GM21737 (cell line): ENCODE results near the gene TNFRSF9.
"Not testable (repeated sequence)": the region's sequence is repeated elsewhere in the genome, so short reads cannot be mapped to it uniquely, and the experiment has no call there.

Experiments
- ATAC-seq: cut with Tn5 transposase; IDR thresholded peaks from one replicate; pipeline ENCODE4 v1.9.1; 2021; ENCODE audit warnings: mild to moderate bottlenecking, moderate library complexity; ENCODE audit not compliant: unreplicated experiment

Gene TNFRSF9

GRCh38 chr1:7921796-7922195 is 18.8 kb downstream of the TNFRSF9 start:
- no peak for ATAC-seq

GRCh38 chr1:7919880-7920279 is 20.8 kb downstream of the TNFRSF9 start:
- no peak for ATAC-seq

- ATAC-seq, result not testable (repeated sequence)
Measured at GRCh38 chr1:7917971-7918370, 22.7 kb downstream of the TNFRSF9 start.

- ATAC-seq, result no peak
Measured at GRCh38 chr1:7916501-7916830, 24.2 kb downstream of the TNFRSF9 start.

- no peak for ATAC-seq
Measured at GRCh38 chr1:7915826-7916500, 24.7 kb downstream of the TNFRSF9 start.

DNA sequence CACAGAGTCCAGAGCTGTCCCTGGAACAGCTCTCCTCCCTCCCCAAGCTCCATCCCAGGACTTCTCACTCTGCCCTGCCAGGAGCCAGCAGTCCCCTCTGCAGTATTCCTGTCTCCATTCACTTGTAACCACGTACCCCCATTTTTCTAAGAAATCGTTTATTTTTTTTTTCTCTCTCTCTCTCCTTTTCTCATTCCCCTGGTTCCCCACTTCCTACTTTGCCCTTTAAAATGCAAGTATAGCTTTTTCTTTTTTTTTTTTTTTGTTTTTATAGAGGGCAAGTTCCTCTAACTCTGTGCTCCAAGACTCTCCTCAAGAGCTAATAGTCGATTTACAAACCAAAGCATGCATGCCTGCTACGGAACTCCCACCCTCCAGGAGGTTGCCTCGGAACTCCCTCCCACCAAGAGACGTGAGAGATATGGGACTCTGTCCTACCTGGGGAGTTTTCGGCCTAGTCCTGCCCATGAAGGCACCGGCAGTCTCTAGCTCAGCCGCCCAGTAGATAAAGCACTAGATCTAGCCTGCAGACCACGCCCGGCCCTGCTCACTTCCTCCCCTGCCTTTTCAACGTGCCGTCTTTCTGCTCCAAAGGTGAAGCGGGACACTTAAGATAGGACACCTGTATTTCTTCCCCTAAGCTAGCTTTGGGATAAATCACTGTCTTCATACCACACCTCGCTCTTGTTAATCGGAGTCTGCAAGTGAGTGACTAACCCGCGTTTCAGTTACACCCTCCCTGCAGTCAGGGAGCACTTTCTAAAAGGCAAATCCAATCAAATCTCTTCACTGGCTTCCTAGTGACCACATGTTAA is 27.7 kb downstream of the TNFRSF9 start:
- ATAC-seq, result no peak

DNA sequence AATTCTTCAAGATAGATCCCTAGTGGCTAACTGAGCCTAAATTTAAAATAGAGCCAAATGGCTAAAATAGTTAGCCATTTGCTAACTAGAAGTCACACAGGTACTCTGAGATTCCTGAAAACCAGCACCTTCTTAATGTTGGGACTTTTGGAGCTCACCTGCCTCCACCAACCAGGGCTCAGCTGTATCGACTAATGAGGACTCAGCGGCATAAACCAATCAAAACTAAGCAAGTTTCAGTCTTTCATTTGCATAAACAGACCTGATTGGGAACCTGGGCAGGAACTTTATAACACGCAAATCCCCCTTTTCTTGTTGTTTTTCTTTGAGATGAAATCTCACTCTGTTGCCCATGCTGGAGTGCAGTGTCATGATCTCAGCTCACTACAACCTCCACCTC is 28.5 kb downstream of the TNFRSF9 start:
- no peak for ATAC-seq

DNA sequence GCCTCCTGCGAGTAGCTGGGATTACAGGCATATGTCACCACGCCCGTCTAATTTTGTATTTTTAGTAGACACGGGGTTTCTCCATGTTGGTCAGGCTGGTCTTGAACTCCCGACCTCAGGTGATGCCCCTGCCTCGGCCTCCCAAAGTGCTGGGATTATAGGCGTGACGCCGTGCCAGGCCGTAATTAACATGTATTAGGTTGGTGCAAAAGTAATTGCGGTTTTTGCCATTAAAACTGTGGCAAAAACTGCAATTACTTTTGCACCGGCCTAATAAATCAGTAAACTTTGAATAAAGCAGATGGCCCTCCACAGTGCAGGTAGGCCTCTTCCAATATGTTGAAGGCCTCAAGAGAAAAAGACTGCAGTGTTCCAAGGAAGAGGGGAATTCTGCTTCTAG is 35.4 kb downstream of the TNFRSF9 start:
- ATAC-seq, result no peak

- no peak for ATAC-seq
Measured at GRCh38 chr1:7902478-7903085, 38.1 kb downstream of the TNFRSF9 start.

- no peak for ATAC-seq
Measured at GRCh38 chr1:7899741-7900140, 40.9 kb downstream of the TNFRSF9 start.

- ATAC-seq, result no peak
Measured at GRCh38 chr1:7898962-7899361, 41.7 kb downstream of the TNFRSF9 start.

DNA sequence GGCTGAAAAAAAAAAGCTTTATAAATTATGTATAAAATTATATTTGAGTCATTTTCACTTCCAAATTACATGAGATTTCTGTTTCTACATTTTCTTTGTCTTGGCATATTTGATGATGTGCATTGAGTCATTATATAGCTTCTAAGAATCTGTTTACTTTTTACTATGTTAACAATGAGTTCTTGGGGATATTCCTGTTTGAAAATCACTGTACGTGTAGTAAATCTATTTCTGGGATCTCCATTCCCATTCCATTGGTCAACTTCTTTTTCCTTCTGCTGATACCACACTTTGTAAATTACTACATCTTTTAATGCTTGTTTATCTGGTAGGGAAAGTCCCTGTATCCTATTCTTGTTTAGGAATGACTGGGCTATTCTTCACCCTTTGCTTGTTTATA is 43.6 kb downstream of the TNFRSF9 start:
- ATAC-seq, result no peak

GRCh38 chr1:7893529-7894180 is 47.0 kb downstream of the TNFRSF9 start:
- ATAC-seq, result no peak

- no peak for ATAC-seq
Measured at GRCh38 chr1:7891804-7892203, 48.8 kb downstream of the TNFRSF9 start.

DNA sequence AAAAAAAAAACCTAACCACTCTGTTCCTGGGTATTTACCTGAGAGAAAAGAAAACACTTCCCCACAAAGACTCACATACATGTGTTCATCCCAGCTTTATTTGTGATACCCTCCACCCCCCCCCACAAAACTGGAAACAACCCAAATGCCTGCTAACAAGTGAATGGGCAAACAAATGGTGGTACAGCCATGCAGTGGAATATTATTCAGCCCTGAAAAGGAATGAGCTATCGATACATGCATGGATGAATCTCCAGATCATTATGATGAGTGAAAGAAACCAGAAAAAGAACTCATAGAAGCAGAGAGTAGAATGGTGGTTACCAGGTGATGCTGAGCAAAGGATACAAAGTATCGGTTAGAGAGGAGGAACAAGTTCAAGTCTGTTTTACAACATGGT is 49.8 kb downstream of the TNFRSF9 start:
- no peak for ATAC-seq

DNA sequence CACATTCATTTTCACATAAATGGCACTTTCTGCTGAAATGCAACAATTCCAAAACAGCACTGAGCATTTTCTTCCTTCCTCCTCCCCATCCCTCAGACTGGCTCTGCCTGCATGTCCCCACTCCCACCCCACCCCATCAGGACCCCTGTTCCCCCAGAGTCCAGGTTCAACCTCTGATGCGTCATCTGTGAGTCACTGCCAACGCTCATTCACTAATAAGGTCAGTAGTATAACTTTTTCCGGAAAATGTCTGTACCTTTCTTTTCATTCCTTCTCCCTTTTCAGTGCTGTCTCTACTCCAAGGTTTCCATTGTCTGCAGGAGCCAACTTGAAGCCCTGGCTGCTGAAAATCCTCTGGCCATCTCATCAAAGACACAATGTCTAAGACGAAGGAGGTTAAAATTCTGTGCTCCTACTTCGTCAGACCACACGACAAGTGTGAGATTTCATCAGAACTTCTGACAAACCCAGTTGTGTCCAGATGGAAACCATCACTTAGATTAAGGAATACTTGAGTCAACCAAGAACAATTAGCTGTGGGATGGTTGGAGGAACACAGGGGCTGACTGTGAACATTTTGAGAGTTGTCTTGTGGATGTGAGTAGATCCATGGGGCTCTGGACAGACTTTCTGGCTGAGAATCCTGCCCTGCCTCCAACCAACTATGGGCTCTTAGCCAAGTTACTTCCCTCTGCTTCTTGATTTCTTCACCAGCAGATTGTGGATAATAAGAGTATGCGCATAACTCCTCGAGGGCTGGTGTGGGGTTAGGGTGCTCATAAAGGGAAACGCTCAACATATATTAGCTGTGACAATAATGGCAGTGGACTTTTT is 52.2 kb downstream of the TNFRSF9 start:
- no peak for ATAC-seq

- no peak for ATAC-seq
Measured at GRCh38 chr1:7886405-7886745, 54.3 kb downstream of the TNFRSF9 start.

DNA sequence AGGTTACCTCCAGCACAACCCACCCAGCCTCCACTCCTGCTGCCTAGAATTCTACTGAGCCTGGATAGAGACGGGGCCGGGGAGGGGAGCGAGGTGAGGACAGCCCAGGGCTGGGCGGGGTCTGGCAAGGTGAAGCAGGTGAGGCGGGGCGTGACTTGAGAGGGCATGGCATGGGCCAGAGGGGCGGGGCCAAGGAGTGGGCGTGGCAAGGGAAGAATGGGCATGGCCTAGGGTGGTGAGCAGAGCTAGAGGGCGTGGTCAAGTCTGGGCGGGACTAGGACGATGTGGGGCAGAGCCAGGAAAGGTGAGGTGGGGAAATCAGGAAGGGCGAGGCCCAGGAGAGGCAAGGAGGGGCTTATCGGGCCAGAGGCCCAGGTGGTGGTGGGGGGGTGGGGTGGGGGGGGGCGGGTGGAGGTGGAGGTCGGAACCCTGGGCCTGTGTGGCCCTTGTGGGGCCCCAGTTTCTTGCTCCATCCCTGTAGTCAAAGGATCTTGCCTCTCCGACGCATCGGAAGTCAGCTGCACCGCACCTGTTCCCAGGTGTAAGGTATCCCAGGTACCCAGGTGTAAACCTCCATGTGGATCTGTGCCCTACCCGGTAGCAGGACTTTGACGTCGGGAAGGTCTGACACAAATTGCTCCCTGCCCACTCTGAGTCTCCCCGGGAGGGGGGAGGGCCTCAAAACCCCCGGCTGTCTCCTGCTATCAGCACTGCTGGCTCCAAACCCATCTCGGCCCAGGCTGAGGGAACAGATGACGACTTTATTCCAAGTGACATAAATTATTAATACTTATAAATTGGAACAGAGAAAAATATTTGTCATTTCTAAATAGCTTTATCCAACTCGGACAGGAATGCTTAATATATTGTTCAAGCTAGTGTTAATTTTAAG is 54.9 kb downstream of the TNFRSF9 start:
- no peak for ATAC-seq

- ATAC-seq, result no peak
Measured at GRCh38 chr1:7884757-7885156, 55.9 kb downstream of the TNFRSF9 start.

- no peak for ATAC-seq
Measured at GRCh38 chr1:7879228-7879627, 61.4 kb downstream of the TNFRSF9 start.
